GM10847 (cell line): Measurements from ENCODE around the gene BRI3.

Source experiments
- POLR2A ChIP-seq: IDR thresholded peaks from 2 replicates; pipeline ENCODE4 v1.6.1; 2011; ENCODE audit not compliant: insufficient read length; ENCODE audit errors: extremely low read depth

BRI3 gene

DNA sequence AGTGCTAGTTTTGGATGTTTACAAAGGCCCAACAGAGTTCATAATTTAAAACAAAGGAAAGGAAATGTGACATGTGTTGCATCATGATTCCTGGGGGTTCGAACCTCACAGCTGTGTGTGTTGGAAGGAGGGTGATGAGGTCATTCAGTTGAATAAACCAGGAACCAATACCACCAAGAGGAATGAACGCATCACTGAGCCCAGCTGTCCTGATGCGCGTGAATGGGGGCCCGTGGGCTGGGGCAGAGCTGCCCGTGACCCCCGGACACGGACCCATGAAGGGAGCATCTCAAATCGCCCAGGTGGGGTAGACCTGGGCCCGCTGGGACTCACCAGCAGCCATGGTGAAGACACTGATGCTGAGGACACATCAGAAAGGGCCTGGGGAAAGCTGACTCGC lies 33.0 kb downstream of the BRI3 start:
- TF ChIP-seq POLR2A, result no peak

DNA sequence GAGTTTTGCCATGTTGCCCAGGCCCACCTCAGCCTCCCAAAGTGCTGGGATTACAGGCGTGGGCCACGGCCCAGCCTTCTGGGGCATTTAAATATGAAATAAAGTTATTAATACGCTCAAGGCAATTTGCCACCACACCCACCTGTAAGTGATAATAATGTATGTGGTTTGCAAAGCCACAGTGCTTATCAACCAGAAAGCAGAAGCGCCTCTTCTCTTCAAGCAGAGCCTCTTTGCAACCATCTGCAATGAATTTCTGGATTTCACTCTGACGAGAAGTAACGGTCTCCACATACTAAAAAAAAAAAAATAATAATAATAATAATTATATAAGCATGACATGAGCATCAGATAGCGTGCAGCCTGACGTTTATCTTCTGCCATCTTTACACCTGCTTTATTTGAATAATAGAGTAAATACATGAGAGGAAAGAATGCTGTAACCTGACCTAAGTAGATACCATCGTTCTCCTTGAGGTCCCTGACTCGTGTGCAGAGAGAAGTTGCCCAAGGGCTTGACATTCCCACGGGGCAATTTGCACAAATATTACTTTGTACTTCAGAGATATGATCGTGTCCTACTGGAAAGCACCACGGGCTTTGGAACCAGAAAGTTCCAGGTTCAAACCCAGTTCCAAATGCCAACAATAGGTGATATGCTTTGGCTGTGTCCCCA lies 34.0 kb downstream of the BRI3 start:
- no peak for TF ChIP-seq POLR2A

DNA sequence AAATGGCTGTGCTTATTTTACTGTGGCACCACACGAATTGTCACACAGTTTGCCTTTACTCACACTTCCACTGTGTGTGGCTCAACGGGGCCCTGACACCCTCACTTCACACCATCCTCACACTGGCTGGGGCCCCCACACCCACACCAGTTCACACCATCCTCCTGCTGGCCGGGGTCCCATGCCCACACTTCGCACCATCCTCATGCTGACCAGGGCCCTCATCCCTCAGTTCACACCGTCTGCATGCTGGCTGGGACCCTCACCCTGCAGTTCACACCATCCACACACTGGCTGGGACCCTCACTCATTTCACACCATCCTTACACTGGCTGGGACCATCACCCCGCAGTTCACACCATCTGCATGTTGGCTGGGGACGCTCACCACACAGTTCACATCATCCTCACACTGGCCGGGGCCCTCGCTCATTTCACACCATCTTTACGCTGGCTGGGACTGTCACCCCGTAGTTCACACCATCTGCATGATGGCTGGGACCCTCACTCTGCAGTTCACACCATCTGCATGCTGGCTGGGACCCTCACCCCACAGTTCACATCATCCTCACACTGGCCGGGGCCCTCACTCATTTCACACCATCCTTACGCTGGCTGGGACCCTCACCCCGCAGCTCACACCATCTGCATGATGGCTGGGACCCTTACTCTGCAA lies 36.0 kb downstream of the BRI3 start:
- TF ChIP-seq POLR2A, result no peak

DNA sequence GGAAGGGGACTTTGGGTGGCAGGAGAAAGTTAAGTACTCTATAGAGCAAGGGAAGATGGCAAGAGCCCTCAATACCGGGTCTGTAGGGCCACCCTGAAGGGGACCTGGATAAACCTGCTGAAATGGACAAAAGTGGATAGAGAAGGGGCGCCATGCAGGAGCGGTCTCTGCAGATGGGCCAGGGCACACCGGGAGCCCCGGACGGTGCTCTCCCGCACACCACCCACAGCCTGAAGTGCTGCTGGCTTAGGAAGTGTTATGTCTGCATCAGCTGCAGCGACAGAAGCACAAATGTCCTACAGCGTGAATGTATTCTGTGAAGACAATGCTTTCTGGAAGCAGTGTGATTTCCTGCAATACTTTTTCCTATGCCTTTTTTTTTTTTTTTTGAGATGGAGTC lies 37.7 kb downstream of the BRI3 start:
- no peak for TF ChIP-seq POLR2A

DNA sequence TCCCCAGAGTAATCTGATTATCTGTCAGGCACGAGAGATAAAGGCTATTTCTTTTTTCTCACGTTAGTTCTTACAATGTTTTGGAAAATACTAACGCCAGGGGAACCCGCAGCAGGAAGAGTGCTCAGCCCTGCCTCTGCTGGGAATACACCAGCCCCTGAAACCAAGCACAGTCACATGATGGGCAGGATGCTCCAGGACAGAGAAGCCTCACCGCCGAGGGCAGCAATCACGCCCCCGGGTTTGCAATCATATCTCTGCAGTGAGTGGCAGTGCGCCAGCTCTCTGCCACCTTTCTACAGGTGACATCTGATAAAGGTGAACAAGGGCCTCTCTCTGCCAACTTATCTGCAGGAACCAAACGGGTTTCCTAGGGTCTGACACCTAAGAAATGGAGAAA lies 39.8 kb downstream of the BRI3 start:
- TF ChIP-seq POLR2A, result no peak

DNA sequence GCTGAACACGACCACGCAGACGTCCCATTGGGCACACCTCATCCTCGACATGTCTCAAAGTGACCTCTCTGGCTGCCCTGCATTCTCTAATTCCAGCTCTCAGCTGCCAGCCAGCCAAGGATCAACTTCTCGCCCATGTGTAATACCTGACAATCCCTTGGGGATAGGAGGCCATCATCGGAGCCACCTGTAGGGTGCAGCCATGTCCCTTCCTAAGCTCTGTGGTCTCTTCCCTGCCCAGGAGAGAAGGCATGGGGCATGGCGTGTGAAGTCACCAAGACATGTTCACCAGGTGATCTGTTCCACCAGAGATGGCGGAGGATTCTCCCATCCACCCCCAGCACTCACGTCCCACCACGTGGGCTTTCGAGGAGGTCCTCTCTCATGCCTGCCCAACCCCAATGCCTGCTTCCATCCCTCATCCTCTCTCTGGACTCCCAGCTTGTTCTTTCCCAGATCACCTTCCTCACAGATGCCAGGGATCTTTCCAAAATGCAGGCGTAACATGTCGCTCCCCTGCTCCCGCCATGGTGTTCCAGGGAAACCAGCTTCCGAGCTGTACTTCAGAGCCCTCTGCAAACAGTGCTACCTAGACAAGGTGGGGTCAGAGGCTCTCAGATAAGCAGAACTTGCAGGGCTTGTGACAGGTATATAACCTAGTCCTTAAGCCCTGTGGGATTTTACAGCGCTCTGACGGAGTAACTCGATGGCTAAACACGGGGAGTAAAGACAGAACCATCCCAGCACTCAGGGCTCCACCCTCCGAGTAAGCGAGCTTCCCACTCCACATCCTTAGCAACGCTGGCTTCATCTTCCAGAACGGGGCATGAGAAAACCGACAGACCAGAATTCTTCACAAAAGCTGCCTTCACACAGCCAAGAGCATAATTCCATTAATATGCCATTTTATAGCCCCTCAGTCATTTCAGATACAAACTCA lies 41.1 kb downstream of the BRI3 start:
- no peak for TF ChIP-seq POLR2A

DNA sequence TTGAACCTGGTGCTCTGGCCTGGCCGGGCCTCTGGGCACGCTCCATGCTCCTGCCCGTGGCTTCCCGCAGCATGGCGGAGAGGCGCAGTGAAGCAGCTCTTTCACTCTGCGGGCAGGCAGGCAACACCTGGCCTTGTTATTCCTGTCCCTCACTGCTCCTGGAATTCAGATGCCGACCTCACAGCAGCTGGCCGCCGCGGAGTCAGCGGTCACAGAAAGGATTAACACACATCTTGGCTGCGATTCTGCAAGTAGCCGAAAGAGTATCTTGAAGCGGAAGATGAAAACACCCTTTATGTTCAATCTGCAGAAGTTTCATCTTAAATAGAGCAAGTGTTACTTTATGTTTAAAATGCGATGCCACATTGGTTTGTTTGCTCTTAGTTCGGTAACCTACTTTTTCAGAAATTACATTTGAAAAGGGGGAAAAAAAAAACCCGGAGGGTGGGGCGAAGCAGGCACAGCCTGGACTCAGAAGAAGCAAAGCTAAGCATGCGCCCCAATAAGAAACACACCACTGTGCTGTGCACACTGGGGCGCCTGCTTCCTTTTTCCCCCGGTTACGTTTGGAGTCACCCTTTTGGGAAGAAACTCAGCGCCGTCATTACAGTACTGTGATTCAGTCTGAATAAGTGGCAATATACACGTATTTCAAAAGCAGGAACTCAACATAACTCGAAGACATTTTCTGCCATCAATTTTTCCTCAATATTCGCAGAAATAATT lies 42.3 kb downstream of the BRI3 start:
- TF ChIP-seq POLR2A, result no peak

DNA sequence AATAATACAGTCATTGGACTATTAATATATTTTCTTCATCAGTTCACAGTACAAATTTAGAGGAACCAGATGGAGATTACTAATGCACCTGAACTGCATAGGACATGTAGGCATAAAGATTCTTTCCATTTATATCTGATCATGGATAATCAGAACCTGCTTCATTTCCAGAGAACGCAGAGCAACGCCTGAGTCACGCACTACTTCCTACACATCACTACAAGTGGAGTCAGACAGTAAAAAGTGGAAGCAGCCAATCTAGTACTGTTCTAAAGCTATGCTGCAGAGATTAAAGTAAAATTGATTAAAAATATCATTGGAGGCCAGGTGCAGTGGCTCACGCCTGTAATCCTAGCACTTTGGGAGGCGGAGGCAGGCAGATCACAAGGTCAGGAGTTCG lies 43.3 kb downstream of the BRI3 start:
- TF ChIP-seq POLR2A, result no peak

DNA sequence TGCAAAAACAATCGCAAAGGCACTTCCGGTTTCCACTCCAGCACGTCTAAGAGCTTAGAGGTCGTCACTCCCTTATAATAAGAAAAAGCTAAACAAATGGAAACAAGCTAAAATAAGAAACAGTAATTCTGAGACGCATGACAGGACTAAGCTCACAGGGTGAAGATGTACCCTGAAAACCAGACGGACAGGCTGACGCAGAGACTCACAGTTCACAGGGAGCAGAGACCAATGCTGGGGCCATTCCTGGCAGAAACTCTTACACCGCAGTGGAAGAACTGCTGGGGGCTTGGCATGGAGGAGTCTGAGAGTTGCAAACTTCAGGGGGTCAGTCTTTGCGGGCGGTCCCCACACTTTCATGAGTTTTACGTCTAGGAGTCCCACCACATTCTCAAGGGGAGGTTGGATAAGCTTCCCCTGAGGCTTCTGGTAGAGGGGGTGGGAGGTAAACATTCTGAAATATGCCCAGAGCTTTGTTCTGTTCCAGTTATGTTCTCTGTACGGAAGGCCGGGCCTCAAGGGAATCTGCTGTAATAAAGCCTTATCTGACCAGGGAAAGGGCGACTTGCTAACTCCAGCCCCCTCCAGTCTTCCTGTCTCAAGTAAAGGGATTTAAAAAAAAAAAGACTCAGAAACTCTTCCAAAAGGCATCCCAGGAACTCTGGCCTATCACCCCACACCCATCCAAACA lies 47.8 kb downstream of the BRI3 start:
- TF ChIP-seq POLR2A, result no peak

DNA sequence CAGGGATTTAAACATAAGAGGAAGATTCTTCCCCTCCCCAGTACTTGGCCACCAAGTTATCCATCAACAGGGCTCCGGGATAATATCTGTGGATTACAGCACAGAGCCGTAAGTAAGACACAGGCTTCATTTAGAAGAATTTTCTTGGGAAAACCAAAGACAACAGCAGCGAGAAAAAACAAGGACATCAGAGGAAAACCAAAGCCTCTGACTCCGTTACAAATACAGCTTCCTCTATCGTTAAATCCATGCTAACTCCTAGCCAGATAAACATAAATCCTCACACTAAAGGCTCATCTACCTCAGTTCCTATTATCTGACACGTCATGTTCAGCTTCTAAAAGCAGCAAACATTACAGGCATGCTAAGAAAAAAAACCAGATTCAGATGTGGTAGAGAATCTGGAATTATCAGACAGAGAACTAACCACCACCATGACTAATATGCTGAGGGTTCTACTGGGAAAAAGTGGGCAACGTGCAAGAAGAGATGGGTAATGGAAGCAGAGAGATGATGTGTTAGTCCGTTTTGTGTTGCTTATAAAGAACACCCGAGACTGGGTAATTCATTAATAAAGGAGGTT lies 48.4 kb downstream of the BRI3 start:
- TF ChIP-seq POLR2A, result no peak

DNA sequence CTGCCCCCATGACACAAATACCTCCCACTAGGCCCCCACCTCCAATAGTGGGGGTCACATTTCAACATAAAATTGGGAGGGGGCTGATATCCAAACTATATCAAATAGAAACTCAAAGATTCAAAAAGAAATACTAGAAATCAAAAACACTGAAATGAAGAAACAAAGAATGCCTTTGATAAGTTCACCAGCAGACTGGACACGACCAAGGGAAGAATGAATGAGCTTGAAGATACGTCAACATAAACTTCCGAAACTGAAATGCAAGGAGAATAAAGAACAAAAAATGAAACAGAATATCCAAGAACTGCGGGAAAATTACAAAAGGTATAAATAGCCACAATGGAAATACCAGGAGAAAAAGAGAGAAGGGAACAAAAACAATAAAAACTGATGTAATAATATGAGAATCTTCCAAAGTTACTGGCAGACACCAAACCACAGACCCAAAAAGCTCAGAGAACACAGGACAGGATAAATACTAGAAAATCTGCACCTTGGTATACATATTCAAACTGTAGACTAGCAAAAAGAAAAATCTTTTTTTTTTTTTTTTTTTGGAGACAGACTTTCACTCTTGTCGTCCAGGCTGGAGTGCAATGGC lies 49.5 kb downstream of the BRI3 start:
- no peak for TF ChIP-seq POLR2A

DNA sequence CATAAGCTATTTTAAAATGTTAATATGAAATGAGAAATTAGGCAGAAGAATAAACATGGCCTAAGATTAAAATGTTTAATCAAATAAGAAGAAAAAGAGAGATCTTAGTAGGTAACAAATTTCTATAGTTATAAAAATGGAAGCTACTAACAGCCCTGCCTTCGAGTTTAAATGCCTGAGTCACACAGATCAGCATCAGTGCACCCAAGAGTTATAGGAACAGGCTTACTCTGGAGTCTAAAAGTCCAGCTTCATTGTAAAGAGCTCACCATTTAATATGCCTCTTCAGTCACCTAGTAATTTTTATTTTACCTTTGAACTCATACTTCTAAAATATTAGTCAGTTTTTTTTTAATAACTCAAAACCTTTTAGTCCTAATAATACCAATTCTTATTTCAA lies 52.6 kb downstream of the BRI3 start:
- no peak for TF ChIP-seq POLR2A

DNA sequence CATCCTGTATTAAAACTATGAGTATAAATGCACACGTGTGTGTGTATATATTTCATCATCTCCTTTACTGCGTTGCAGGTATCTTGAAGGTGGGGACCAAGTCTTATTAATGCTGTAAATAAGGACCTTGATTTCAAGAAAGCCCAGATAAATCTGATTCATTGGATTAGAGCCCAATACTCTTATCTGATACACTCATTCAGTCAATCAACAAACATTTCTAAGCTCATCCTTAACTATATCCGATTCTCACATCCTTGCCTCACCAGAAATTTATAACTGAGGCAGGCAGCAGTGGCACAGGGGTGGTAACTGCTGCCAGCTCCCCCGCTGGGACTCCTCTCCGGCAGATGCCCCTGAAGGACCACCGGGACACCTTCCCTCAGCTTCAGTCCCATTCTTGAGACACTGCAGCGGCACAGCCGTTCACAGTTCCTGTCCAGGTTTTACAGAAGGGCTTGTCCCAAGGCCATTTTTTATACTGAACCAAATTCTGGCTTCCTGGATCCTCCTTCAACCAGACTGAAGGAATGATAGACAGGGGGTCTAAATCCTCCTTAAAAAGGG lies 54.0 kb downstream of the BRI3 start:
- TF ChIP-seq POLR2A, result no peak

DNA sequence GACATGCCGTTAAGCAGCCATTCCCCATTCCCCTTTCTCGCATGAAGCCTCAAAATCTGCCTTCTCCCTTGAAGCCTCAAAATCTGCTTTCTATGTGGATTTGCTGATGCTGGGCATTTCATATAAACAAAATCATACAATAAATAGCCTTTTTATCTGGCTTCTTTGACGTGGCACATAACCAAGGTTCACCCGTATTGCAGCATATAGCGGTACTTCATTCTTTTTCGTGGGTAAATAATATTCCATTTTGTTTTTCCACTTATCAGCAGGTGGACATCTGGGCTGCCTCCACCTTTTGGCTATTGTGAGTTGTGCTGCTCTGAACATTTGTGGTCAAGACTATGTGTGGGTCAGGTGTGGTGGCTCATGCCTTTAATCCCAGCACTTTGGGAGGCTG lies 57.0 kb downstream of the BRI3 start:
- TF ChIP-seq POLR2A, result no peak
